ENCODE measurements around the gene TSHR.

DNA sequence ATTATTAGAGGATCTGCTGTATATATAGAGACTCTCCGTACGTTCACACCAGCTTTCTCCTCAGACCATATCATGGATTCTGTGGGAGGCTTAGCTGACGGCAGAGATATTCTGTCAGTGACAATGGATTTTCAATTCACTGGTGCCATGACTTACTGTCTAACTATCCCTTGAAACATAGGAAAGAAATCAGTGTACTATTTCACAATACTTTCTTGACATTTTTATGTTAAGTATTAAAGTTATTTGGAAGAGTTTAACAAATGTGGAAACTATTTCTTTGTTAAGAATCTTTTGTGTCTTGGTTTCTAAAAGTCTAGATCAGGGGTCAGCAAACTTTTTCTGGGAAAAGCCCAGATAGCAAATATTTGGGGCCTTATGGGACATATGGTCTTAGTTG, 146.8 kb downstream of the TSHR start:
- TF ChIP-seq POLR2A (IDR thresholded peaks at IDR 0.05; ENCODE audit: low read depth, low read length) (no peak), TAF1 (IDR thresholded peaks at IDR 0.05; ENCODE audit: borderline replicate concordance, low read depth, low read length) (no peak)
